Amniotic stem cell (primary cell): ENCODE data around the gene SND1.
"Not testable (repeated sequence)": the region's sequence is repeated elsewhere in the genome, so short reads cannot be mapped to it uniquely, and the experiment has no call there.

Source experiments
- DNase-seq: peaks from one replicate; lab custom pipeline; 2025; lab: John Stamatoyannopoulos, UW

SND1 gene

GRCh38 chr7:127962589-127963361, 310.8 kb downstream of the SND1 start:
- DNase-seq: no peak

GRCh38 chr7:127963850-127964249, 311.9 kb downstream of the SND1 start:
- not testable (repeated sequence) for DNase-seq

GRCh38 chr7:127967281-127967680, 315.3 kb downstream of the SND1 start:
- no peak for DNase-seq

- DNase-seq: no peak
These were observed 316.6 kb downstream of the SND1 start for GRCh38 chr7:127968547-127968946.

- no peak for DNase-seq
These were observed 321.8 kb downstream of the SND1 start for GRCh38 chr7:127973832-127974231.

GRCh38 chr7:127974446-127975035, 322.5 kb downstream of the SND1 start:
- no peak for DNase-seq

- DNase-seq: no peak
These were observed 324.2 kb downstream of the SND1 start for GRCh38 chr7:127976056-127976737.

GRCh38 chr7:127976738-127977120, 324.7 kb downstream of the SND1 start:
- no peak for DNase-seq

GRCh38 chr7:127978421-127978820, 326.4 kb downstream of the SND1 start:
- no peak for DNase-seq

GRCh38 chr7:127979113-127979727, 327.2 kb downstream of the SND1 start:
- no peak for DNase-seq

GRCh38 chr7:127979728-127980126, 327.7 kb downstream of the SND1 start:
- no peak for DNase-seq

GRCh38 chr7:127980901-127981300, 328.9 kb downstream of the SND1 start:
- no peak for DNase-seq

GRCh38 chr7:127981965-127982364, 330.0 kb downstream of the SND1 start:
- no peak for DNase-seq

- no peak for DNase-seq
These were observed 331.9 kb downstream of the SND1 start for GRCh38 chr7:127983804-127984332.

- no peak for DNase-seq
These were observed 334.9 kb downstream of the SND1 start for GRCh38 chr7:127986581-127987521.

- no peak for DNase-seq
These were observed 336.8 kb downstream of the SND1 start for GRCh38 chr7:127988751-127989150.

GRCh38 chr7:127993317-127993716, 341.3 kb downstream of the SND1 start:
- DNase-seq: no peak

GRCh38 chr7:127993987-127994386, 342.0 kb downstream of the SND1 start:
- no peak for DNase-seq

- DNase-seq: no peak
These were observed 343.3 kb downstream of the SND1 start for GRCh38 chr7:127995156-127995880.

GRCh38 chr7:127995881-127996215, 343.9 kb downstream of the SND1 start:
- DNase-seq: no peak
